HG03097 (cell line): Measurements from ENCODE around the gene CASP2.
A peak's percentile ranks its signal among the peaks of the same experiment; 100 is the strongest.

ENCODE experiments used
- ATAC-seq: cut with Tn5 transposase; IDR thresholded peaks from one replicate; pipeline ENCODE4 v1.9.1; 2021; ENCODE audit not compliant: unreplicated experiment, low FRiP score

CASP2 gene

GRCh38 chr7:143287935-143288826 lies at the start of gene CASP2:
Gene CASP2, plus strand, starts transcription at chr7:143288351. Its CDS starts 105 bp downstream, at chr7:143288456.
- ATAC-seq: peak; percentile 93

GRCh38 chr7:143239813-143240212 lies 48.3 kb upstream of the CASP2 start:
- no peak for ATAC-seq

GRCh38 chr7:143240291-143241168 lies 47.6 kb upstream of the CASP2 start:
- ATAC-seq: peak; percentile 85

GRCh38 chr7:143242306-143242705 lies 45.8 kb upstream of the CASP2 start:
- no peak for ATAC-seq

GRCh38 chr7:143243111-143243510 lies 45.0 kb upstream of the CASP2 start:
- no peak for ATAC-seq

GRCh38 chr7:143243614-143244013 lies 44.5 kb upstream of the CASP2 start:
- no peak for ATAC-seq

GRCh38 chr7:143244321-143244720 lies 43.8 kb upstream of the CASP2 start:
- no peak for ATAC-seq

- no peak for ATAC-seq
These were observed 43.0 kb upstream of the CASP2 start for GRCh38 chr7:143245123-143245522.

- ATAC-seq: no peak
These were observed 40.8 kb upstream of the CASP2 start for GRCh38 chr7:143247372-143247771.

- ATAC-seq: no peak
These were observed 39.3 kb upstream of the CASP2 start for GRCh38 chr7:143248761-143249354.

- no peak for ATAC-seq
These were observed 38.0 kb upstream of the CASP2 start for GRCh38 chr7:143250199-143250598.

GRCh38 chr7:143250822-143251221 lies 37.3 kb upstream of the CASP2 start:
- no peak for ATAC-seq

- ATAC-seq: no peak
These were observed 36.1 kb upstream of the CASP2 start for GRCh38 chr7:143252006-143252405.

GRCh38 chr7:143255564-143255963 lies 32.6 kb upstream of the CASP2 start:
- ATAC-seq: no peak

GRCh38 chr7:143256325-143256724 lies 31.8 kb upstream of the CASP2 start:
- no peak for ATAC-seq

GRCh38 chr7:143256932-143257331 lies 31.2 kb upstream of the CASP2 start:
- peak; percentile 54 for ATAC-seq

GRCh38 chr7:143257501-143257900 lies 30.6 kb upstream of the CASP2 start:
- ATAC-seq: no peak

- ATAC-seq: peak; percentile 49
These were observed 29.3 kb upstream of the CASP2 start for GRCh38 chr7:143258831-143259230.

- no peak for ATAC-seq
These were observed 28.4 kb upstream of the CASP2 start for GRCh38 chr7:143259765-143260164.

GRCh38 chr7:143261901-143262300 lies 26.2 kb upstream of the CASP2 start:
- ATAC-seq: no peak
